Astrocyte (in vitro differentiated cells and primary cell): ENCODE measurements around the gene RBBP8NL.

Experiments used
- EZH2 ChIP-seq: IDR thresholded peaks from 2 replicates; pipeline ENCODE4 v1.6.1; 2012; ENCODE audit warnings: mild to moderate bottlenecking, low read length, inconsistent platforms; ENCODE audit not compliant: insufficient read depth
- TF ChIP-seq, protein P1 (sequence below): IDR thresholded peaks from 2 replicates; pipeline ENCODE4 v1.5.1; 2011; ENCODE audit warnings: low read depth, mild to moderate bottlenecking, inconsistent platforms, low read length, moderate library complexity; ENCODE audit not compliant: insufficient read depth

DNA sequence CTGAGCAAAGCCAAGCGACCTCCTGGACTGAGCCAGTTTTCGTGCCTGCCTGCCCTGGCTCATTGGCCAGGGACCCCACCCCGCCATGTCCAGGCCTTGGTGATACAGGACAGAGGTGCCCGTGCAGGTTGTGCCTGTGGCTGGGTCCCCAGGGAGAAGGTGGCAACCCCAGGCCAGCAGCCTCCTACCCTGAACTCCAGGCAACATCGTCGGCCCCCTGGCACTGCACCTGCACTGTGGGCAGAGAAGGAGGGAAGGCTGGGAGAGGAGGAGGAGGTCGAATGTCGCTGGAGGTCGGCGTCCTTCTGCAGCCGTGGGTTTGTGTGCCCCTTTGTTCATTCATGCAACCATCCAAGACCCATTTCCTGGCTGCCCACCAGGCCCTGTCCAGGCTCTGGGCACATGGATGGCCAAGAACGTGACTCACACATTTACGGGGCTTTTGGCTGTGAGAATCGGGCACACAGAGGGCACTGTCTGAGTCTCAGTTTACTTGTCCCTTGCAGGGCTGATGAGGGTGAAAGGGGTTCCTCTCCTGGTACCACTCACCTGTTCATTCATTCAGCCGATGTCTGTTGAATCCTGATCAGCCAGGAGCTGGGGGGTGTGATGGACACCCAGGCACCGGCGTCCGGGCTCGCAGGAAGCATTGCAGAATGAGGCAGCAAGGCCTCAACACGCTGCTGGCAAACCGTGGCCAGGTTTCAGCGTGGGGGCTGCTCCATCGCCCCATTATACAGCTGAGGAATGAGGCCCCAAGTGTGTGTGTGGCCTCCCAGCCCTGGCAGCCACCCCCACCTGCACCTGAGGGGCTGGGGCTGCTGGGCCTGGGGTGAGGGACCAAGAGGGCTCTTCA is 2.3 kb upstream of the RBBP8NL start:
- TF ChIP-seq, protein P1, sequence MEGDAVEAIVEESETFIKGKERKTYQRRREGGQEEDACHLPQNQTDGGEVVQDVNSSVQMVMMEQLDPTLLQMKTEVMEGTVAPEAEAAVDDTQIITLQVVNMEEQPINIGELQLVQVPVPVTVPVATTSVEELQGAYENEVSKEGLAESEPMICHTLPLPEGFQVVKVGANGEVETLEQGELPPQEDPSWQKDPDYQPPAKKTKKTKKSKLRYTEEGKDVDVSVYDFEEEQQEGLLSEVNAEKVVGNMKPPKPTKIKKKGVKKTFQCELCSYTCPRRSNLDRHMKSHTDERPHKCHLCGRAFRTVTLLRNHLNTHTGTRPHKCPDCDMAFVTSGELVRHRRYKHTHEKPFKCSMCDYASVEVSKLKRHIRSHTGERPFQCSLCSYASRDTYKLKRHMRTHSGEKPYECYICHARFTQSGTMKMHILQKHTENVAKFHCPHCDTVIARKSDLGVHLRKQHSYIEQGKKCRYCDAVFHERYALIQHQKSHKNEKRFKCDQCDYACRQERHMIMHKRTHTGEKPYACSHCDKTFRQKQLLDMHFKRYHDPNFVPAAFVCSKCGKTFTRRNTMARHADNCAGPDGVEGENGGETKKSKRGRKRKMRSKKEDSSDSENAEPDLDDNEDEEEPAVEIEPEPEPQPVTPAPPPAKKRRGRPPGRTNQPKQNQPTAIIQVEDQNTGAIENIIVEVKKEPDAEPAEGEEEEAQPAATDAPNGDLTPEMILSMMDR, result no peak
- TF ChIP-seq EZH2, result no peak
